Gastroesophageal sphincter (tissue), 4 donors: ENCODE data around the gene UBC. TPM values are rescaled to one million over a fixed set of nuclear protein-coding genes. Genes with fewer than 3 reads are reported as not detected.
A peak's percentile ranks its signal among the peaks of the same experiment; 100 is the strongest.

Experiments used
- ATAC-seq: fragments of 150-250 bp; one replicate; pipeline ENCODE4 v1.9.1; 2016; ENCODE audit warnings: mild to moderate bottlenecking, moderate library complexity
- H3K27ac ChIP-seq, 4 donors: fragments of 200-600 bp; sonication (generic) in 3 of 4; 1 replicate in 3 of 4; 2 replicates in 1 of 4; pipeline ENCODE4 v1.5.1; 2016 to 2019
- H3K27me3 ChIP-seq: fragments of 200-600 bp; sonication (generic); one replicate; pipeline ENCODE4 v1.5.1; 2019
- H3K36me3 ChIP-seq, 2 donors: fragments of 200-600 bp; sonication (generic); one replicate each; pipeline ENCODE4 v1.5.1; 2019; ENCODE audit warnings: control low read depth in 1 of 2
- H3K4me1 ChIP-seq, 3 donors: fragments of 200-600 bp; sonication (generic); 1 replicate in 2 of 3; 2 replicates in 1 of 3; pipeline ENCODE4 v1.5.1; 2016 to 2019; ENCODE audit warnings: control low read depth in 2 of 3
- H3K4me3 ChIP-seq, 2 donors: fragments of 200-600 bp; sonication (generic); one replicate each; pipeline ENCODE4 v1.5.1; 2019; ENCODE audit warnings: mild to moderate bottlenecking in 1 of 2, moderate library complexity in 1 of 2
- H3K9me3 ChIP-seq, 3 donors: fragments of 200-600 bp; sonication (generic); one replicate each; pipeline ENCODE4 v1.5.1; 2017 to 2019; ENCODE audit warnings: control low read depth in 2 of 3
- EP300 ChIP-seq: sonication (generic); formaldehyde crosslinking; IDR thresholded peaks from one replicate; pipeline ENCODE4 v1.6.1; 2017; ENCODE audit warnings: antibody characterized with exemption, mild to moderate bottlenecking
- POLR2A ChIP-seq, 2 donors: fragments of 450-650 bp; IDR thresholded peaks; one replicate each; pipeline ENCODE4 v1.6.1; 2017; ENCODE audit warnings: antibody characterized with exemption in 2 of 2, mild to moderate bottlenecking in 2 of 2, moderate library complexity in 1 of 2
- POLR2AphosphoS5 ChIP-seq: sonication (generic); formaldehyde crosslinking; IDR thresholded peaks from one replicate; pipeline ENCODE4 v1.6.1; 2017; ENCODE audit warnings: antibody characterized with exemption
- whole genome bisulfite sequencing, 2 donors: methylation state at CpG; one replicate each; pipeline ENCODE4 v1.1.5; 2018; ENCODE audit warnings: low coverage in 1 of 2; 5-methylcytosine and 5-hydroxymethylcytosine counted together
- total RNA-seq, 4 donors: library from RNA; depleted of rRNA; stranded (reverse); fragments of >200 nt; gene quantifications; one replicate each; pipeline ENCODE4 v1.1.0, GENCODE V29; 2016
- TF ChIP-seq, protein P1 (sequence below), 4 experiments: fragments of 200-600 bp in 2 of 4; fragments of 450-650 bp in 2 of 4; sonication (generic) in 1 of 4; IDR thresholded peaks; one replicate each; pipeline ENCODE4 v1.5.1; 2017 to 2019; ENCODE audit warnings: antibody characterized with exemption in 4 of 4, mild to moderate bottlenecking in 2 of 4, moderate library complexity in 2 of 4

Gene UBC
- total RNA-seq, 4 donors from 2014 or later: 1,376 to 1,776 (median 1,632) TPM

DNA sequence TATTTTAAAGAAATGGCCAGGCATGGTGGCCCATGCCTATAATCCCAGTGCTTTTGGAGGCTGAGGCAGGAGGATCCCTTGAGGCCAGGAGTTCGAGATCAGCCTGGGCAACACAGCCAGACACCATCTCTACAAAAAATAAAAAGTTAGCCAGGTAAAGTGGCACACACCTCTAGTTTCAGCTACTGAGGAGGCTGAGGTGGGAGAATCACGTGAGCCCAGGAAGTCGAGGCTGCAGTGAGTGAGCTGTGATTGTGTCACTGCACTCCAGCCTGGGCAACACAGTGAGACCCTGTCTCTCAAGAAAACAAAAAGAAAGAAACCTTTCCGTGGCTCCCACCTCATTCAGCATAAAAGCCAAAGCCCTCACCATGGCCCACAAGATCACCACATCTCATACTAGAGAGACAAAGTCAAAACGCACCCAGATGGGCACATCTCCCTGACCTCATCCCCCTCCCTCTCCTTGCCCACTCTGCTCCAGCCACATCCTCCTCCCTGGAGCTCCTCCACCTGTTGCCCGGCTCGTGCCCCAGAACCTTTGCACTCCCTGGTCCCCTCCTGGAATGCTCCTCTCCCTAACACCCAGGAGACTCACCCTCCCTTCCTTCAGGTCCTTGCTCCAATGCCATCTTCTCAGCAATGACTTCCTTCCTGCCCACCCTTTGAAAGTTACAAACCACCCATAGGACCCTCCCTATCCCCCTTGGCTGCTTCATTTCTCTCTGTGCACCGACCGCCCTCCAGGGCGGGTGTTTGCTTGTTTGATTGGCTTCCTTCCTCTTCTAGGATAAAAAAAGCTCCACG lies 46.0 kb downstream of the UBC start:
- H3K27me3 ChIP-seq: no peaks in the 10 kb centered on the region
- H3K27ac ChIP-seq: peak overlapping the region in 3 of 4 donors; percentile 25 to 48 (median 41)
- TF ChIP-seq, protein P1, sequence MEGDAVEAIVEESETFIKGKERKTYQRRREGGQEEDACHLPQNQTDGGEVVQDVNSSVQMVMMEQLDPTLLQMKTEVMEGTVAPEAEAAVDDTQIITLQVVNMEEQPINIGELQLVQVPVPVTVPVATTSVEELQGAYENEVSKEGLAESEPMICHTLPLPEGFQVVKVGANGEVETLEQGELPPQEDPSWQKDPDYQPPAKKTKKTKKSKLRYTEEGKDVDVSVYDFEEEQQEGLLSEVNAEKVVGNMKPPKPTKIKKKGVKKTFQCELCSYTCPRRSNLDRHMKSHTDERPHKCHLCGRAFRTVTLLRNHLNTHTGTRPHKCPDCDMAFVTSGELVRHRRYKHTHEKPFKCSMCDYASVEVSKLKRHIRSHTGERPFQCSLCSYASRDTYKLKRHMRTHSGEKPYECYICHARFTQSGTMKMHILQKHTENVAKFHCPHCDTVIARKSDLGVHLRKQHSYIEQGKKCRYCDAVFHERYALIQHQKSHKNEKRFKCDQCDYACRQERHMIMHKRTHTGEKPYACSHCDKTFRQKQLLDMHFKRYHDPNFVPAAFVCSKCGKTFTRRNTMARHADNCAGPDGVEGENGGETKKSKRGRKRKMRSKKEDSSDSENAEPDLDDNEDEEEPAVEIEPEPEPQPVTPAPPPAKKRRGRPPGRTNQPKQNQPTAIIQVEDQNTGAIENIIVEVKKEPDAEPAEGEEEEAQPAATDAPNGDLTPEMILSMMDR (IDR thresholded peaks at IDR 0.05): no peak
- TF ChIP-seq POLR2AphosphoS5: no peak
- no peak for TF ChIP-seq EP300
- TF ChIP-seq POLR2A (IDR thresholded peaks at IDR 0.05): no peak
- H3K4me1 ChIP-seq: peaks cover 0 to 9% (median 3%) of the 10 kb centered on the region in 3 donors
- 64 to 79% methylated on average over 5 to 11 of the region's 11 CpGs for WGBS, 2 donors
- no peaks in the 10 kb centered on the region for H3K9me3 ChIP-seq
- no peak for ATAC-seq
- H3K36me3 ChIP-seq: no peaks in the 10 kb centered on the region
- H3K4me3 ChIP-seq: peak overlapping the region in 1 of 2 donors; percentile 1

DNA sequence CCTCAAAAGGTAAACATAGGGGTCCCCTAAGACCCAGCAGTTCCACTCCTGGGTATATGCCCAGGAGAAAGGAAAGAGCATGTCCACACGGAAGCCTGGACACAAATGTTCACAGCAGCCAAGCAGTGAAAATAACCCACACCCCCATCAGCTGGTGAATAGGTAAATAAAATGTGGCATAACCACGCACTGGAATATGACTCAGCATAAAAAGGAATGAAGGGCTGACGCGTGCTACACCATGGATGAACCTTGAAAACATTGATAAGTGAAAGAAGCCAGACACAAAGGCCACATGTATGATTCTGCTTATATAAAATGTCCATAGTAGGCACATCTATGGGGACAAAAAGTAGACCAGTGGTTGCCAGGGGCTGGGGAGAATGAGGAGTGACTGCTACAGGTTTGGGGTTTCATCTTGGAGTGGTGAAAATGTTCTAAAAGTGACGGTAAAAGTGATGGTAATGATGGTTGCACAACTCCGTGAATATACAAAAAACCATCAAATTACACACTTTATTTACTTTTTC lies 47.0 kb downstream of the UBC start:
- Histone ChIP-seq H3K9me3 (no peaks in the 10 kb centered on the region), H3K27me3 (no peaks in the 10 kb centered on the region), H3K4me3 (no peak overlapping the region), H3K4me1 (peaks cover 0 to 19% (median 6%) of the 10 kb centered on the region in 3 donors), H3K27ac (no peak overlapping the region), H3K36me3 (no peaks in the 10 kb centered on the region)
- ATAC-seq: no peak
- TF ChIP-seq POLR2AphosphoS5: no peak
- TF ChIP-seq POLR2A (IDR thresholded peaks at IDR 0.05): no peak
- no peak for TF ChIP-seq EP300
- TF ChIP-seq, protein P1 (IDR thresholded peaks at IDR 0.05): no peak
- WGBS, 2 donors: 52 to 72% methylated on average over 5 to 6 of the region's 6 CpGs

DNA sequence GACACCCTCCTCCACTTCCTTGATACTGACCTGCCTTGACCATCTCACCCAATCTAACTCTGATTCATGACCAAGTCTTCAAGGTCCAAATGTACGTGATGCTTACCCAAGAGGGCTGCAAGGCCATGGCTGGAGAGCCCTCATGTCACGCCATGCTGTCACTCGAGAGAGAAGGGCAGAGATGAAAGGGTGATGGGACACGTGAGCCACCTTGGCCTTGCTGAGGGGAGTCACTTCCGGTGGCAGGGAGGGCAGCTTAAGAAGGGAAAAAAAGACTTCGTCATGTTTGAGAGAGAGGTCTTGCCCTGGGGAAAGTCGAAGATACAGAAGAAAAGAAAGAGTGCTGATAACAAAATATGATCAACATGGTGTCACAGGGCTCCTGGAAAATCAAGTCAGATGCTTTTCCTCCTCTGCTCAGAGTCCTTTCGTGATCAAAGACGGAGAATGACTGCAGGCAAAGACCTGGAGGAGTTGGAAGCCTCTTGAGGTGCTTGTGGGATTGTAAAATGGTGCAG lies 47.5 kb downstream of the UBC start:
- WGBS, 2 donors: 78 to 88% methylated on average over 7 to 8 of the region's 9 CpGs
- H3K36me3 ChIP-seq: no peaks in the 10 kb centered on the region
- ATAC-seq: no peak
- peaks cover 0 to 24% (median 6%) of the 10 kb centered on the region in 3 donors for H3K4me1 ChIP-seq
- no peaks in the 10 kb centered on the region for H3K9me3 ChIP-seq
- no peak overlapping the region for H3K27ac ChIP-seq
- H3K4me3 ChIP-seq: no peak overlapping the region
- H3K27me3 ChIP-seq: no peaks in the 10 kb centered on the region
- TF ChIP-seq POLR2A (IDR thresholded peaks at IDR 0.05): no peak

DNA sequence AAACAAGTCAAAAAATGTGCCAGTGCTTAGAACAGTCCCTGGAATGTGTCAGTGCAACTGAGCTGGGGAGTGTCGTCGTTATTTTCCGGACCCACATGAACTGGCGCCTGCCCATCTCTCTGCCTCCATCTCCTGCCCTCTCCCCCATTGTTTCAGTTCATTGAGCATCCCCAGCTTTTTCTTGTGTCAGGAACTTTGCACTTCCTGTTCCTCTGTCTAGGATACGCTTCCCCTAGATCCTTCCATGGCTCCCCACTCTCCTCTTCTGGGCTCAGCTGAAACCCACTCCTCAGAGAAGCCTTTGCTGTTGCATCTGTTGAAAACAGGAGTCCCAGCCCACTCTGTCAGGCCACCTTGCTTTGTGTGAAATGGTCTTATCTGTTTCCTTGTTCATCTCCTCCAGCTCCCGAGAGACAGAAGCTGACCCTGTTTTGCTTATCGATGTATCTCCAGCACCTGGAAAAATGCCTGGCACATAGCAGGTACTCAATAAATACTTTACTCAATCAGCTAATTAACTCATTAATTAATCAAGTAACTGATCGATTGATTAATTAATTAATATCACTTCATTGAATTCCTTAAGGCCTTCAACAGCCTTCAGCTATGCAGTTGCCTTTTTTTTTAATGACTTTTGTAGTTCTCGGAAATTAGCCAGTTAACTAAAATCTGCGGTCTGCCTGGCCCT lies 48.1 kb downstream of the UBC start:
- WGBS, 2 donors: 82 to 84% methylated on average over 7 to 8 of the region's 10 CpGs
- Histone ChIP-seq H3K27me3 (no peaks in the 10 kb centered on the region), H3K4me3 (no peak overlapping the region), H3K27ac (no peak overlapping the region), H3K36me3 (no peaks in the 10 kb centered on the region), H3K9me3 (no peaks in the 10 kb centered on the region), H3K4me1 (peaks cover 0 to 30% (median 6%) of the 10 kb centered on the region in 3 donors)
- ATAC-seq: no peak
- TF ChIP-seq EP300 (no peak), POLR2A (IDR thresholded peaks at IDR 0.05) (no peak), POLR2AphosphoS5 (no peak)
- TF ChIP-seq, protein P1 (IDR thresholded peaks at IDR 0.05): no peak

DNA sequence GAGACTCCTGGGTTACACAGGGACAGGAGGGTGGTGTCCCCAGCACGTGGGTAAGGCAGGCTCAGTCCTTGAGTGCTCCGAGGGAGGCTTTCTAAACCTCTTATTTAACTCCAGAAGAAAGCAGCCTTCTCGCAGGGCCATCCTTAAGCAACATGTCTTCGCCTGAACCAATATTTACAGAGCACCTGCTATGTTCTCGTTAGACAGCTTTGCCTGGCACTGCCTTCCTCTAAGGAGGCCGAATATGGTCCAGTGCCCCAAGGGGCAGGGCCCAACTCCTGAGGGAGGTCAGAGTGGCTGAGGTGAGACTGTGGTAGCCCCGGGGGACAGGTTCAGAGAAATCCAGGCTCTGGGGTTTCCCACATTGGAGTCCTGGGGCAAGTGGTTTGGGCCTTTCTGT lies 48.7 kb downstream of the UBC start:
- Histone ChIP-seq H3K4me3 (no peak overlapping the region), H3K36me3 (no peaks in the 10 kb centered on the region), H3K27ac (no peak overlapping the region), H3K9me3 (no peaks in the 10 kb centered on the region), H3K4me1 (peaks cover 0 to 36% (median 6%) of the 10 kb centered on the region in 3 donors), H3K27me3 (no peaks in the 10 kb centered on the region)
- TF ChIP-seq POLR2AphosphoS5 (no peak), EP300 (no peak), POLR2A (IDR thresholded peaks at IDR 0.05) (no peak)
- TF ChIP-seq, protein P1 (IDR thresholded peaks at IDR 0.05): no peak
- ATAC-seq: no peak
- 92% methylated on average over 4 of the region's 7 CpGs; no CpG with 5 or more reads in 1 of the 2 donors for WGBS, 2 donors
